LNCaP clone FGC (cell line): ENCODE measurements around the gene PALLD.
A peak's percentile ranks its signal among the peaks of the same experiment; 100 is the strongest.

ENCODE experiments used
- DNase-seq: peaks from one replicate; pipeline ENCODE4 v3.0.0-alpha.2; 2011; ENCODE audit warnings: low read depth
- H3K4me3 ChIP-seq: 2 replicates; pipeline ENCODE4 v1.5.1; 2011; ENCODE audit warnings: mild to moderate bottlenecking, low read depth, low read length, control low read depth
- CTCF ChIP-seq: IDR thresholded peaks from 2 replicates; pipeline ENCODE4 v1.5.1; 2012; ENCODE audit warnings: mild to moderate bottlenecking; ENCODE audit not compliant: control insufficient read depth, insufficient read depth; ENCODE audit errors: extremely low read depth

The PALLD gene

GRCh38 chr4:168491563-168491962, 5.3 kb upstream of the PALLD start:
- no peak for TF ChIP-seq CTCF
- no peak overlapping the region for H3K4me3 ChIP-seq
- no peak for DNase-seq

- TF ChIP-seq CTCF, result no peak
- H3K4me3 ChIP-seq, result no peak overlapping the region
- DNase-seq, result no peak
Measured at GRCh38 chr4:168498251-168498650, 1.4 kb downstream of the PALLD start.

GRCh38 chr4:168499241-168499640, 2.4 kb downstream of the PALLD start:
- H3K4me3 ChIP-seq, result no peak overlapping the region
- DNase-seq, result no peak
- TF ChIP-seq CTCF, result no peak

- H3K4me3 ChIP-seq, result no peak overlapping the region
- DNase-seq, result peak; percentile 89
- TF ChIP-seq CTCF, result no peak
Measured at GRCh38 chr4:168501407-168501806, 4.6 kb downstream of the PALLD start.

GRCh38 chr4:168502861-168503260, 6.0 kb downstream of the PALLD start:
- TF ChIP-seq CTCF, result no peak
- no peak for DNase-seq
- no peak overlapping the region for H3K4me3 ChIP-seq

- TF ChIP-seq CTCF, result no peak
Measured at GRCh38 chr4:168503652-168504362, 7.0 kb downstream of the PALLD start.

GRCh38 chr4:168504526-168504925, 7.7 kb downstream of the PALLD start:
- no peak for TF ChIP-seq CTCF
- H3K4me3 ChIP-seq, result no peak overlapping the region
- no peak for DNase-seq

More at GRCh38 chr4:168503652-168504362, 7.0 kb downstream of the PALLD start:
- DNase-seq, result no peak
- H3K4me3 ChIP-seq, result no peak overlapping the region
